HL-60 (cell line): ENCODE results near the gene TNFAIP2.

Source experiments
- DNase-seq, 2 experiments: peaks; one replicate each; pipeline ENCODE4 v3.0.0-alpha.2; 2010 to 2020; ENCODE audit warnings: low read depth in 1 of 2, low spot score in 1 of 2
- H3K27ac ChIP-seq: fragments of 250-450 bp; sonication (Bioruptor Pico); replicated peaks from 2 replicates; pipeline ENCODE4 v1.5.1; 2020; ENCODE audit warnings: mild to moderate bottlenecking, moderate library complexity
- H3K27me3 ChIP-seq: fragments of 250-450 bp; sonication (Bioruptor Pico); 2 replicates; pipeline ENCODE4 v1.5.1; 2021; ENCODE audit warnings: mild to moderate bottlenecking, moderate library complexity; ENCODE audit not compliant: insufficient read depth, poor library complexity, severe bottlenecking
- H3K4me3 ChIP-seq: replicated peaks from 2 replicates; pipeline ENCODE4 v1.5.1; 2011; ENCODE audit warnings: mild to moderate bottlenecking, control low read depth, low read length; ENCODE audit not compliant: insufficient read depth
- CTCF ChIP-seq: IDR thresholded peaks from one replicate; pipeline ENCODE4 v1.5.1; 2011; ENCODE audit warnings: low read length, control low read depth, inconsistent platforms; ENCODE audit not compliant: insufficient read depth
- GABPA ChIP-seq: IDR thresholded peaks from 2 replicates; pipeline ENCODE4 v1.6.1; 2012; ENCODE audit warnings: low read depth
- POLR2AphosphoS5 ChIP-seq: IDR thresholded peaks from 2 replicates; pipeline ENCODE4 v1.6.1; 2012; ENCODE audit warnings: low read depth
- REST ChIP-seq: IDR thresholded peaks from 2 replicates; pipeline ENCODE4 v1.6.1; 2012; ENCODE audit warnings: low read depth; ENCODE audit not compliant: insufficient replicate concordance
- SPI1 ChIP-seq: IDR thresholded peaks from 2 replicates; pipeline ENCODE4 v1.6.1; 2012; ENCODE audit warnings: low read depth, mild to moderate bottlenecking, borderline replicate concordance

TNFAIP2 gene

GRCh38 chr14:103078860-103079587 lies 44.2 kb upstream of the TNFAIP2 start:
- Histone ChIP-seq H3K27ac (no peak overlapping the region), H3K4me3 (no peak overlapping the region), H3K27me3 (peaks cover 12% of the 10 kb centered on the region)
- no peak for TF ChIP-seq GABPA
- no peak for TF ChIP-seq CTCF
- no peak for TF ChIP-seq REST
- no peak for TF ChIP-seq POLR2AphosphoS5
- TF ChIP-seq SPI1: no peak
- no peak for DNase-seq

- Histone ChIP-seq H3K4me3 (no peak overlapping the region), H3K27ac (no peak overlapping the region), H3K27me3 (peaks cover 15% of the 10 kb centered on the region)
- DNase-seq: no peak
- no peak for TF ChIP-seq POLR2AphosphoS5
- TF ChIP-seq CTCF: no peak
- TF ChIP-seq SPI1: no peak
- TF ChIP-seq GABPA: no peak
- TF ChIP-seq REST: no peak
Measured at GRCh38 chr14:103081951-103082350, 41.3 kb upstream of the TNFAIP2 start.

- no peak for DNase-seq
- no peak within 1 kb of the TSS for H3K4me3 ChIP-seq
- no peak within 1 kb of the TSS for H3K27ac ChIP-seq
- H3K27me3 ChIP-seq: peaks cover 15% of the 10 kb centered on the region
- TF ChIP-seq GABPA: no peak
- TF ChIP-seq REST: no peak
- no peak for TF ChIP-seq SPI1
- TF ChIP-seq POLR2AphosphoS5: no peak
- no peak for TF ChIP-seq CTCF
Measured at GRCh38 chr14:103084021-103084919, 39.0 kb upstream of the TNFAIP2 start, which contains the start of gene LBHD2. Gene LBHD2 (plus strand): TSS chr14:103084210. CDS start chr14:103086013, 1,803 bp downstream.
